GM08714 (cell line): Measurements from ENCODE around the gene PHF20.
"Not testable (repeated sequence)": the region's sequence is repeated elsewhere in the genome, so short reads cannot be mapped to it uniquely, and the experiment has no call there.

Source experiments
- H3K4me3 ChIP-seq: fragments of 200-500 bp; sonication (Bioruptor generic); 2 replicates; pipeline ENCODE4 v1.5.1; 2014; ENCODE audit warnings: mild to moderate bottlenecking, low read length, inconsistent platforms
- ZNF274 ChIP-seq: IDR thresholded peaks from 2 replicates; pipeline ENCODE4 v1.6.1; 2012; ENCODE audit warnings: mild to moderate bottlenecking, low read depth, low read length

Gene PHF20

DNA sequence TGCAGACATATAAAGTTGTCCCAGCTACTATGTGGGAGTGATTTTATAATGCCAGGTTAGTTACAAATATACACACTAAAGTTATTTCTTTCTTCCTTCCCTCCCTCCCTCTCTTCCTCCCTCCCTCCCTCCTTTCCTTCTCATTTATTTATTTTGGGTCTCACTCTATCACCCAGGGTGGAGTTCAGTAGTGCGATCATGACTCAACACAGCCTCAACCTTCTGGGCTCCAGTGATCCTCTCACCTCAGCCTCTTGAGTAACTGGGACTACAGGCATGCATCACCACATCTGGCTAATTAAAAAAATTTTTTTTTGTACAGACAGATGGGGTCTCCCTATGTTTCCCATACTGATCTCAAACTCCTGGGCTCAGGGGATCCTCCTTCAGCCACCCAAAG, 59.2 kb downstream of the PHF20 start:
- H3K4me3 ChIP-seq: no peak overlapping the region
- TF ChIP-seq ZNF274: no peak

DNA sequence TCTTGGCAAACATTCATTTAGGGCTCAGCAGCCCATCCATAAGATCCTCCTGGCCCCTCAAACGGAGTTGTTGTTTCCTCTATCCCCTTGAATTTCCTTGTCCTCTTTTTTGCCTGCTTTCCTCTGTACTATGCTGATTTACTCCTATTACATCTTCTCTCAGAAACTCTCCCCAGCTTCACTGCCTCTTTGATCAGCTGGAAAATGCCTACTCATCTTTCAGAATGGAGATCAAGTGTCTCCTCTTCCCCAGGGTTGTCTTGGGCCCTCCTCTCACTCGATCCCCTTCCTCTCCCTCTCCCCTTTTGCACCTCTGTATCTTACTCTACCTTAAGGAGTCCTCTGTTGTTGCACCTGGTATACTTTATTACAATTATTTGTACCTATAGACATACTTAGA, 60.2 kb downstream of the PHF20 start:
- H3K4me3 ChIP-seq: no peak overlapping the region
- no peak for TF ChIP-seq ZNF274

GRCh38 chr20:35833241-35833640, 61.4 kb downstream of the PHF20 start:
- no peak for TF ChIP-seq ZNF274

GRCh38 chr20:35837577-35838195, 65.9 kb downstream of the PHF20 start:
- no peak overlapping the region for H3K4me3 ChIP-seq
- no peak for TF ChIP-seq ZNF274

More at GRCh38 chr20:35833241-35833640, 61.4 kb downstream of the PHF20 start:
- no peak overlapping the region for H3K4me3 ChIP-seq

DNA sequence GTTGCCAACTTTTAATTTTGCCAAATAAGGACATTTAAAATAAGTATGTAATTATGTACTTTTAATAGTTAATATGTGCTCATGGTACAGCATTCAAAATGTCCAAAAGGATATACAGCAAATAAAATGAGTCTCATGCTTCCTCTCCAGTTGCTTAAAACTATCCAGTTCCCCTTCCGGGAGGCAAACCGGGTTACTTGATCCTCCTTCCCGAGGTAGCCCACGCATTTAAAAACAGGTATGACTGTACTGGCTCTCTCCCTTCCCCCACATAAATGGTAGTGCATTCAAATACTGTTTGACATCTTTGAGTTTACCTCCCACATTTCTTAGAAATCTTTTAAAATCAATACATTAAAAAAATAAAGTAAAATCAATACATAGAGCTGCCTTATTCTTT, 66.4 kb downstream of the PHF20 start:
- no peak overlapping the region for H3K4me3 ChIP-seq

GRCh38 chr20:35839904-35840303, 68.1 kb downstream of the PHF20 start:
- no peak overlapping the region for H3K4me3 ChIP-seq
- no peak for TF ChIP-seq ZNF274

More for the DNA sequence above, 66.4 kb downstream of the PHF20 start:
- TF ChIP-seq ZNF274: no peak

DNA sequence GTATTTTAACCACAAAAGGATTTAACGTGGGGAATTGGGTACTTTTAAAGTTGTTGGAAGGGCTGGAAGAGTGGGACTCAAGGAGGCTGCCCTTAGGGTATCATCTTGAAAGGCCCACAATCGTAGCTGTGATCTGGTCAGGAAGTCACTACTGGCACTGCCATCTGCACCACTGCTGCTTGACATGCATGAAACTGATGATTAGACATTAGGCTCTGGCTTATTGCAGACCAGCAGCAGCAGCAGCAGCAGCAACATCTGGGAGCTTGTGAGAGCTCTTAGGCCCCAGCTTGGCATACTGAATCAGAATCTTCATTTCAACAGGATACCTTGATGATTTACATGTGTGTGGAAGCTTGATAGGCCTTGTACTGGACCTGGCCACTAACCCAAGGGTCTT, 68.6 kb downstream of the PHF20 start:
- TF ChIP-seq ZNF274: no peak
- no peak overlapping the region for H3K4me3 ChIP-seq

DNA sequence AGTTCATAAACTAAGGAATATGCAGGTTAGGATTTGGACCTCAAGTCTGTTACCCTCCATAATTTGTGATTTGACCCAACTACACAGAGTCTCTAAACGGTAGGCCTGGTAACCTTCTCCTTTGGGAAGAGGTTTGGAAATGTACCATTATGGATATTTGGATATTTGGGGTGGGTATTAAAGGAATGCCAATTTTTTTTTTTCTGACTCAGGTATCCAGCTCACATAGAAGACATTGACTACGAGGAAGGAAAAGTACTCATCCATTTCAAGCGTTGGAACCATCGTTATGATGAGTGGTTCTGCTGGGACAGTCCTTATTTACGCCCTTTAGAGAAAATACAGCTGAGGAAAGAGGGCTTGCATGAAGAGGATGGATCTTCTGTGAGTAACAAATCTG, 70.5 kb downstream of the PHF20 start:
- no peak overlapping the region for H3K4me3 ChIP-seq
- TF ChIP-seq ZNF274: no peak

DNA sequence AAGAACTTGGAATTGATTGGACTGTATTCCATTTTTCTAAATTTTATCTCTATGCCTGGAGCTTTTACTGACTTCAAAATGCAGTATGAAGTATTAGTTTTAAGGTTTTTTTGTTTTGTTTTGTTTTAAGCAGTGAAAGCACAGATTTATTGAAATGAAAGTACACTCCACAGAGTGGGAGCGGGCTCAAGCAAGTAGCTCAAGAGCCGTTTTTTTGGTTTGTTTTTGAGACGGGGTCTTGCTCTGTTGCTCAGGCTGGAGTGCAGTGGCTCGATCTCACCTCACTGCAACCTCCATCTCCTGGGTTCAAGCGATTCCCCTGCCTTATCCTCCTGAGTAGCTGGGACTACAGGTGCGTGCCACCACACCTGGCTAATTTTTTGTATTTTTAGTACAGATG, 72.1 kb downstream of the PHF20 start:
- not testable (repeated sequence) for H3K4me3 ChIP-seq

GRCh38 chr20:35845561-35845960, 73.7 kb downstream of the PHF20 start:
- no peak for TF ChIP-seq ZNF274
- H3K4me3 ChIP-seq: no peak overlapping the region

GRCh38 chr20:35849706-35850105, 77.9 kb downstream of the PHF20 start:
- TF ChIP-seq ZNF274: no peak

DNA sequence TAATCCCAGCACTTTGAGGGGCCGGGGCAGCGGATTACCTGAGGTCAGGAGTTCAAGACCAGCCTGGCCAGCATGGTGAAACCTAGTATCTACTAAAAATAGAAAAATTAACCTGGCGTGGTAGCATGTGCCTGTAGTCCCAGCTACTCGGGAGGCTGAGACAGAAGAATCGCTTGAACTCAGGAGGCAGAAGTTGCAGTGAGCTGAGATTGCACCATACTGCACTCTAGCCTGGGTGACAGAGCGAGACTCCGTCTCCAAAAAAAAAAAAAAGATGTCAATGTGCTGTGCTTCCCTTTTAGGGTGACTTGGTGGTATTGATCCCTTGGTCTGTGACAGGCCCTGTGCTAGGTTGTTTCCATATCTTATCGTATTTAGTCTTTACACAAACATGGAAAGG, 79.8 kb downstream of the PHF20 start:
- H3K4me3 ChIP-seq: not testable (repeated sequence)

More at GRCh38 chr20:35849706-35850105, 77.9 kb downstream of the PHF20 start:
- H3K4me3 ChIP-seq: no peak overlapping the region

DNA sequence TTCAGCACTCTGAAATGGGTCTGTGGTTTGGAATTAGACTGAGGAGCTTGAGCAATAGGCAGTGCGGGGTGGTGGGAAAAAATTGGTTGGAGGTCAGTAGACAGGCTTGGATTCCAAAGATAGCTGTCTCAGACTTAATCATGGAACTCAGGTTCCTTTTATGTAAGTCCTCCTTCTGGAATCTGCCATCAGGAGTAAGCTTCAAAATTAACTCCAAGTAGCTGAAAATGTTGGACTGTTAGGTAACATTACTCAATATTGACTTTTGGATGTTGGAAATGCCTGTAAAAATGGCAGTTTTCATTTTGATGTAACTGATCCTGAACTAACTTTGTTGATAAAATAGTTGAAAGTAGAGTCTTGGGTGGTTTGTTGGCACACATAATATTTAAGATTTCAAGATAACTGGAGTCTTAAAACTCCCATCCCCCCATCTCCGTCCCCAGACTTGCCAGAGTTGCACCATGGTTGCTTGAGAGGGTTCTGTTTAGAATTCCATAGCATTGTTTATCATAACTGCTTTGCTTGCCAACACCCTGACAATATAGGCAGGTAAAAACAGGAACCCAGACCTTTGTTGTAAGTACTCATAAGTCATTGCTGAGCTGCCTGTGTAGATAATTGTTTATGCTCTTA, 83.0 kb downstream of the PHF20 start:
- no peak for TF ChIP-seq ZNF274
- H3K4me3 ChIP-seq: no peak overlapping the region

GRCh38 chr20:35855641-35856040, 83.8 kb downstream of the PHF20 start:
- not testable (repeated sequence) for H3K4me3 ChIP-seq

- H3K4me3 ChIP-seq: no peak overlapping the region
- no peak for TF ChIP-seq ZNF274
Observed at GRCh38 chr20:35856866-35857265, 85.1 kb downstream of the PHF20 start.
